HepG2 (cell line): ENCODE data around the gene FTL. TPM values are rescaled to one million over a fixed set of nuclear protein-coding genes. Genes with fewer than 3 reads are reported as not detected.
A peak's percentile ranks its signal among the peaks of the same experiment; 100 is the strongest.

Experiments used
- ATAC-seq: fragments of 200-7000 bp; cut with Tn5 transposase; 3 replicates; pipeline ENCODE4 v1.9.1; 2020; ENCODE audit warnings: mild to moderate bottlenecking, moderate library complexity
- BruUV-seq: library from RNA; stranded (reverse); fragments of 400-500 nt; replicated peaks from 2 replicates; lab custom pipeline; 2021; lab: Mats Ljungman, UMichigan
- CTCF ChIA-PET: fragments of 300-600 bp; formaldehyde crosslinking; extraction: SDS; loops from one replicate; lab custom pipeline; 2021; ENCODE audit warnings: low total read pairs, inconsistent platforms, low intra/inter-chr PET ratio; lab: Yijun Ruan, JAX
- POLR2A ChIA-PET: fragments of 350-600 bp; sonication (Branson Sonifier 250); formaldehyde crosslinking; loops from one replicate; lab custom pipeline; 2020; ENCODE audit warnings: antibody characterized with exemption, inconsistent platforms; lab: Yijun Ruan, JAX
- DNase-seq: peaks from one replicate; pipeline ENCODE4 v3.0.0-alpha.2; 2015; ENCODE audit warnings: low spot score
- FAIRE-seq: peaks from 3 replicates; lab custom pipeline; 2011; peaks lifted over from hg19 to GRCh38; lab: Jason Lieb, UNC
- H2AFZ ChIP-seq: one replicate; pipeline ENCODE4 v1.6.1; 2011; ENCODE audit warnings: low read length, inconsistent platforms
- H3K27ac ChIP-seq: fragments of 300-600 bp; 3 replicates; pipeline ENCODE4 v1.8.0; 2011; ENCODE audit warnings: mixed run types, mild to moderate bottlenecking, mixed read lengths, low read length, inconsistent platforms; ENCODE audit not compliant: insufficient read depth; ENCODE audit errors: extremely low read length
- H3K27me3 ChIP-seq, 2 experiments: fragments of 200-600 bp in 1 of 2; 2 replicates in 1 of 2; 3 replicates in 1 of 2; pipeline versions ENCODE4 v1.6.0 to v1.8.0; 2011; ENCODE audit warnings: low read length in 2 of 2, mild to moderate bottlenecking in 2 of 2, moderate library complexity in 2 of 2, inconsistent platforms in 1 of 2; ENCODE audit not compliant: insufficient read depth in 2 of 2, control insufficient read depth in 1 of 2
- H3K36me3 ChIP-seq, 2 experiments: fragments of 200-600 bp in 1 of 2; replicated peaks in 1 of 2; 2 replicates in 1 of 2; 3 replicates in 1 of 2; pipeline versions ENCODE4 v1.5.1 to v1.8.0; 2011; ENCODE audit warnings: low read length in 2 of 2, inconsistent platforms in 1 of 2; ENCODE audit not compliant: insufficient read depth in 2 of 2, control insufficient read depth in 1 of 2
- H3K4me1 ChIP-seq: 2 replicates; pipeline ENCODE4 v1.5.1; 2012; ENCODE audit warnings: low read length, inconsistent platforms; ENCODE audit not compliant: insufficient read depth
- H3K4me2 ChIP-seq: 2 replicates; pipeline ENCODE4 v1.6.0; 2011; ENCODE audit warnings: low read depth, low read length, inconsistent platforms
- H3K4me3 ChIP-seq, 3 experiments: fragments of 200-600 bp in 1 of 3; sonication (generic), shearing (Covaris generic) in 1 of 3; replicated peaks in 1 of 3; 2 replicates each; pipeline ENCODE4 v1.5.1; 2011 to 2016; ENCODE audit warnings: low read length in 3 of 3, inconsistent platforms in 2 of 3, low read depth in 2 of 3, mild to moderate bottlenecking in 2 of 3, control low read depth in 1 of 3, mixed read lengths in 1 of 3; ENCODE audit not compliant: insufficient read depth in 1 of 3
- H3K79me2 ChIP-seq: one replicate; pipeline ENCODE4 v1.6.1; 2011; ENCODE audit warnings: low read length, inconsistent platforms; ENCODE audit not compliant: insufficient read depth
- H3K9ac ChIP-seq: 2 replicates; pipeline ENCODE4 v1.6.0; 2011; ENCODE audit warnings: mild to moderate bottlenecking, low read depth, low read length, inconsistent platforms; ENCODE audit not compliant: insufficient read depth
- H3K9me3 ChIP-seq: 2 replicates; pipeline ENCODE4 v1.5.1; 2012; ENCODE audit warnings: mild to moderate bottlenecking, low read length
- H4K20me1 ChIP-seq: 2 replicates; pipeline ENCODE4 v1.6.0; 2011; ENCODE audit warnings: inconsistent platforms, mild to moderate bottlenecking, low read length, moderate library complexity; ENCODE audit not compliant: insufficient read depth
- SMAD3 ChIP-seq: sonication (generic); formaldehyde crosslinking; IDR thresholded peaks from 2 replicates; pipeline ENCODE4 v1.4.0; 2020; ENCODE audit warnings: missing genetic modification reagents
- ZBTB33 ChIP-seq: sonication (generic); formaldehyde crosslinking; IDR thresholded peaks from 2 replicates; pipeline ENCODE4 v1.4.0; 2020; ENCODE audit warnings: missing genetic modification reagents
- ZNF224 ChIP-seq: sonication (generic); formaldehyde crosslinking; IDR thresholded peaks from 2 replicates; pipeline ENCODE4 v1.5.0; 2020; ENCODE audit warnings: mild to moderate bottlenecking, missing genetic modification reagents
- ZNF24 ChIP-seq: fragments of 450-650 bp; IDR thresholded peaks from 2 replicates; pipeline ENCODE4 v1.6.1; 2017; ENCODE audit warnings: antibody characterized with exemption, mild to moderate bottlenecking
- ZNF326 ChIP-seq: sonication (generic); formaldehyde crosslinking; IDR thresholded peaks from 2 replicates; pipeline ENCODE4 v1.4.0; 2020; ENCODE audit warnings: missing genetic modification reagents, borderline replicate concordance
- ZNF598 ChIP-seq: sonication (generic); formaldehyde crosslinking; IDR thresholded peaks from 2 replicates; pipeline ENCODE4 v1.5.1; 2020; ENCODE audit warnings: mild to moderate bottlenecking, missing genetic modification reagents, borderline replicate concordance
- ZNF672 ChIP-seq: sonication (generic); formaldehyde crosslinking; IDR thresholded peaks from 2 replicates; pipeline ENCODE4 v1.8.1; 2022; ENCODE audit warnings: missing genetic modification reagents
- ZSCAN30 ChIP-seq: sonication (generic); formaldehyde crosslinking; IDR thresholded peaks from 2 replicates; pipeline ENCODE4 v1.5.0; 2020; ENCODE audit warnings: mild to moderate bottlenecking, missing genetic modification reagents
- WGBS: methylation state at CpG from one replicate; pipeline ENCODE4 v1.1.6; 2017; ENCODE audit warnings: low lambda C conversion rate; 5-methylcytosine and 5-hydroxymethylcytosine counted together
- in situ Hi-C: cut with HindIII; loops from 2 replicates; pipeline ENCODE4 v1.10.0; 2017; ENCODE audit warnings: low pct_unique_long_range_greater_than_20kb; ENCODE audit not compliant: extremely low pct_ligation_motif_present
- intact Hi-C: fragments of 100-400 bp; cut with micrococcal nuclease; formaldehyde crosslinking; loops from one replicate; pipeline ENCODE4 v1.10.0; 2022; ENCODE audit not compliant: unreplicated experiment
- polyA plus RNA-seq, 8 experiments: library from polyadenylated mRNA; depleted of rRNA in 3 of 8; stranded (reverse) in 7 of 8; unstranded in 1 of 8; fragments of >200 nt; fragmentation: Illumina TruSeq in 4 of 8; extraction: Trizol in 4 of 8; gene quantifications; 2 replicates each; pipeline versions ENCODE4 v1.2.1 to v1.2.3, GENCODE V29; 2011 to 2016; ENCODE audit warnings: low read depth in 4 of 8, missing spikeins in 1 of 8, mixed read lengths in 1 of 8; ENCODE audit not compliant: insufficient read depth in 1 of 8
- total RNA-seq, 5 experiments: library from RNA; depleted of rRNA; stranded (reverse); fragments of >200 nt; fragmentation: Illumina TruSeq; extraction: Trizol; gene quantifications; 2 replicates each; pipeline ENCODE4 v1.2.3, GENCODE V29; 2016; ENCODE audit warnings: low read depth in 1 of 5
- TF ChIP-seq, protein P1 (sequence below): IDR thresholded peaks from 2 replicates; pipeline ENCODE4 v1.6.1; 2018; ENCODE audit warnings: missing genetic modification reagents, mild to moderate bottlenecking, missing compliant biosample characterization

The FTL gene
- total and polyA plus RNA-seq, 2 of the 13 experiments (the other 11 are each of a cell fraction or from before 2014, with no cell fraction given) = 2,721 to 8,800 TPM

- no peak overlapping the region for H3K4me3 ChIP-seq
- H3K27me3 ChIP-seq = no peaks in the 10 kb centered on the region; a peak in 1 of 5 replicates
- in situ Hi-C loops (no loop called here), intact Hi-C loops (no loop called here)
- peak overlapping the region; percentile 10; the same call in 1 of the 2 replicates for H3K4me2 ChIP-seq
- 0 out of 2 replicates have a peak overlapping the region, but pooled peaks have one; percentile 10 for H3K9ac ChIP-seq
- H2AFZ ChIP-seq = no peak overlapping the region
- ChIA-PET CTCF (no interaction called here), POLR2A (no interaction called here)
- DNase-seq = no peak
- H4K20me1 ChIP-seq = no peaks in the 10 kb centered on the region
- BruUV-seq = no TSS peak
- TF ChIP-seq ZBTB33 (CRISPR knock-in tag) = 0 out of 2 replicates have a peak, but pooled peaks have one; percentile 16
- no peak for TF ChIP-seq ZNF598 (CRISPR knock-in tag)
- 97% methylated on average over 4 of the region's 4 CpGs for WGBS
- no peak for ATAC-seq
- FAIRE-seq = no peak
- no peaks in the 10 kb centered on the region for H3K9me3 ChIP-seq
- peaks cover 32% of the 10 kb centered on the region for H3K4me1 ChIP-seq
- H3K27ac ChIP-seq = no peak overlapping the region
- H3K79me2 ChIP-seq = peaks cover 44% of the 10 kb centered on the region
- peaks cover 9 to 30% of the 10 kb centered on the region in 2 experiments; a peak in 4 of 5 replicates for H3K36me3 ChIP-seq
These were observed 25.3 kb downstream of the FTL start for GRCh38 chr19:48990400-48990799.

DNA sequence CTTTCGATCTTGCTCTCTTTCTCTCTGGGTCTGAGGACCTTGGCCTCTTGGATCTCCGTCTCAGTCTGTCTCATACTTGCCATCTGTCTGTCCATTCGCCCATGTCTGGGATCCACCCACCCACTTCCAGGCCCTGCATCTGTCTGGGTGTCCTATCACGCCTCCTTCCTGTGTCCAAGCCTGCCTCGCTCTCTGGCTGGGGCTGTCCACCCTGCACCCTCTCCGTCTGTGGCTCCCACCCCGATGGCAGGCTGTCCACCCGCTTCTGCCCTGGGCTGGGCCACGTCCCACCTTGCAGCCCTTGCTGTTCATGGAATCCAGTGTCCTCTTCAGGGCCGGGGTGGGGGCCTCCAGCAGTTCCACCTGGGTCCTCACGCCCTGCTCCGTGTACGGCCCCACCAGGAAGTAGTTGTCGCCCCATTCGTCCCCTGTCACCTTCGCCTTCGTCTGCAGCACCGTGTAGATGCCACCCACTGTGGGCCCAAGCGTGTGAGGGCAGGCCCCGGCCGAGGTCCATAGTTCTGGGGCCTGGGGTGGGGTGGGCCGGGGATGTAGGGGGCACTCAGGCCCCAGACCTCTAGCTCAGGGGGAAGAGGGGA, 26.0 kb downstream of the FTL start:
- Histone ChIP-seq H3K79me2 (peaks cover 49% of the 10 kb centered on the region), H3K36me3 (peaks cover 9 to 23% of the 10 kb centered on the region in 2 experiments; a peak in 4 of 5 replicates), H3K4me1 (peaks cover 35% of the 10 kb centered on the region), H3K4me2 (peak overlapping the region; percentile 93), H3K9me3 (no peaks in the 10 kb centered on the region), H3K27ac (no peak overlapping the region), H2AFZ (no peak overlapping the region), H3K27me3 (no peaks in the 10 kb centered on the region; a peak in 1 of 5 replicates), H4K20me1 (no peaks in the 10 kb centered on the region), H3K9ac (peak overlapping the region; percentile 85), H3K4me3 (peak overlapping the region in 2 of 3 experiments; percentile 93 to 98; a peak in 4 of 6 replicates)
- no TSS peak for BruUV-seq
- POLR2A ChIA-PET = no interaction called here
- no peak for ATAC-seq
- no peak for FAIRE-seq
- DNase-seq = no peak
- in situ Hi-C loops = no loop called here
- TF ChIP-seq ZNF326 (no peak), ZNF24 (no peak), ZNF672 (CRISPR knock-in tag) (no peak), ZNF224 (CRISPR knock-in tag) (no peak), ZSCAN30 (CRISPR knock-in tag) (no peak), SMAD3 (CRISPR knock-in tag) (no peak)
- TF ChIP-seq, protein P1, sequence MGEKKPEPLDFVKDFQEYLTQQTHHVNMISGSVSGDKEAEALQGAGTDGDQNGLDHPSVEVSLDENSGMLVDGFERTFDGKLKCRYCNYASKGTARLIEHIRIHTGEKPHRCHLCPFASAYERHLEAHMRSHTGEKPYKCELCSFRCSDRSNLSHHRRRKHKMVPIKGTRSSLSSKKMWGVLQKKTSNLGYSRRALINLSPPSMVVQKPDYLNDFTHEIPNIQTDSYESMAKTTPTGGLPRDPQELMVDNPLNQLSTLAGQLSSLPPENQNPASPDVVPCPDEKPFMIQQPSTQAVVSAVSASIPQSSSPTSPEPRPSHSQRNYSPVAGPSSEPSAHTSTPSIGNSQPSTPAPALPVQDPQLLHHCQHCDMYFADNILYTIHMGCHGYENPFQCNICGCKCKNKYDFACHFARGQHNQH (CRISPR knock-in tag) = no peak
- CTCF ChIA-PET = no interaction called here
- intact Hi-C loops = no loop called here
- whole genome bisulfite sequencing = 94% methylated on average over 22 of the region's 22 CpGs
